Measurements from ENCODE around the gene ICOSLG. TPM values are rescaled to one million over a fixed set of nuclear protein-coding genes. Genes with fewer than 3 reads are reported as not detected.

The ICOSLG gene
- total RNA-seq, 1 donor from 2014 or later, result 2.6 TPM

Other genes with a start within 250 kb of the ICOSLG start
- gene TRAPPC10, start 228.6 kb downstream of the ICOSLG start, total RNA-seq, result 20.2 TPM
- 2.5 TPM for gene PWP2, start 133.5 kb downstream of the ICOSLG start, total RNA-seq
- 3.3 TPM for gene GATD3, start 107.3 kb downstream of the ICOSLG start, total RNA-seq
- gene DNMT3L, start 21.0 kb upstream of the ICOSLG start, total RNA-seq, result not detected
- not detected for gene AIRE, start 44.9 kb upstream of the ICOSLG start, total RNA-seq
- gene PFKL, start 59.1 kb upstream of the ICOSLG start, total RNA-seq, result 104 TPM
- 7.1 TPM for gene CFAP410, start 98.4 kb upstream of the ICOSLG start, total RNA-seq
- gene TRPM2, start 112.7 kb upstream of the ICOSLG start, total RNA-seq, result 1.2 TPM
- 0.72 TPM for gene LRRC3, start 214.6 kb upstream of the ICOSLG start, total RNA-seq